ENCODE measurements around the gene ANKRD28.
"Not testable (repeated sequence)": the region's sequence is repeated elsewhere in the genome, so short reads cannot be mapped to it uniquely, and the experiment has no call there.

The ANKRD28 gene

GRCh38 chr3:15797642-15798303 lies at the start of gene ANKRD28:
Gene ANKRD28, minus strand, starts transcription at chr3:15797979. Its CDS starts 1,458 bp downstream, at chr3:15796521.
- DNase-seq: no peak

DNA sequence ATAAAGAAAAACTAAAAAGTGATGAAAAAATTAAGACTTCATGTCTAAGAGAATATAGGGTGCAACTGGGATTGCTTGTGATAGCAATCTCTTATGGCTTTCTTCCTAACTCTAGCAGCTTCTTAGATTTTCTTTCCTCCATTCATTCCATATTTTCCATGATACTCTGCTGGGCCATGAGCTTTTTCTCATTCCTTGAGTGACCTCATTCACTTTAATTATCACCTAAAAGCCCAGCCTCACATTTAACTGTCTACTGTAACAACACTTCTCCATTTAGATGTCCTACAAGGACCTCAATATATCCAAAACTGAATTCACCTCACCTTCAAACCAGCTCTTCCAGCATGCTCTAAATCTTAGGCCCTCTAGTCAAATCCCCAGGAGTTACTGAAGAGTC lies 49.5 kb upstream of the ANKRD28 start:
- DNase-seq: no peak

GRCh38 chr3:15846606-15847005 lies 48.8 kb upstream of the ANKRD28 start:
- no peak for DNase-seq

- DNase-seq: no peak
These were observed 47.7 kb upstream of the ANKRD28 start for GRCh38 chr3:15845475-15845874.

- no peak for DNase-seq
These were observed 47.1 kb upstream of the ANKRD28 start for GRCh38 chr3:15844889-15845288.

DNA sequence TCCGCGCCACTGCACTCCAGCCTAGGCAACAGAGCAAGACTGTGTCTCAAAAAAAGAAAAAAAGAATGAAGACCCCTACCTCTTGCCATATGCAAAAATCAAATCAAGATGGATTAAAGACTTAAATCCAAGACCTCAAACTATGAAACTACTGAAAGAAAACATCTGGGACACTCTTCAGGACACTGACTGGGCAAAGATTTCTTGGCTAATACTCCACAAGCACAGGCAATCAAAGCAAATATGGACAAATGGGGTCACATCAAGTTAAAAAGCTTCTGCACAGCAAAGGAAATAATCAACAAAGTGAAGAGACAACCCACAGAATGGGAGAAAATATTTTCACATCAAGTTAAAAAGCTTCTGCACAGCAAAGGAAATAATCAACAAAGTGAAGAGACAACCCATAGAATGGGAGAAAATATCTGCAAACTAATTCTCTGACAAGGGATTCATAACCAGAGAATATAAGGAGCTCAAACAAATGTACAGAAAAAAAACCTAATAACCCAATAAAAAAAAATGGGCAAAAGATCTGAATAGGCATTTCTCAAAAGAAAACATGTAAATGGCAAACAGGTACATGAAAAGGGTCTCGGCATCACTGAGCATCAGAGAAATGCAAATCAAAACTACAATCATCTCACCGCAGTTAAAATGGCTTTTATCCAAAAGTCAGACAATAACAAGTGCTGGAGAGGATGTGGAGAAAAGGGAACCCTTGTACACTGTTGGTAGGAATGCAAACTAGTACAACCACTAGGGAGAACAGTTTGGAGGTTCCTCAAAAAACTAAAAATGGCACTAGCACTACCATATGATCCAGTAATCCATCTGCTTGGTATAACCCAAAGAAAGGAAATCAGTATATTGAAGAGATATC lies 43.6 kb upstream of the ANKRD28 start:
- not testable (repeated sequence) for DNase-seq

DNA sequence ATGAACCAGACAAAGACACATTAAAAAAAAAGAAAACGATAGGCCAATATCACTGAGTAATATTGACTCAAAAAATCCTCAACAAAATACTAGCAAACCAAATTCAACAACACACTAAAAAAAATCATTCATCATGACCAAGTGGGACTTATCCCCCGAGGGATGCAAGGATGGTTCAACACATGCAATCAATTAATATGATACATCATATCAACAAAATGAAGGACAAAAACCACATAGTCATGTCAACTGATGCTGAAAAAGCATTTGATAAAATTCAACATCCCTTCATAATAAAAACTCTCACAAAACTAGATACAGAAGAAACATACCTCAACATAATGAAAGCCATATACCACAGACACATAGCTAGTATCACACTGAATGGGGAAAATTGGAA lies 41.8 kb upstream of the ANKRD28 start:
- no peak for DNase-seq

- DNase-seq: no peak
These were observed 34.1 kb upstream of the ANKRD28 start for GRCh38 chr3:15831927-15832326.

DNA sequence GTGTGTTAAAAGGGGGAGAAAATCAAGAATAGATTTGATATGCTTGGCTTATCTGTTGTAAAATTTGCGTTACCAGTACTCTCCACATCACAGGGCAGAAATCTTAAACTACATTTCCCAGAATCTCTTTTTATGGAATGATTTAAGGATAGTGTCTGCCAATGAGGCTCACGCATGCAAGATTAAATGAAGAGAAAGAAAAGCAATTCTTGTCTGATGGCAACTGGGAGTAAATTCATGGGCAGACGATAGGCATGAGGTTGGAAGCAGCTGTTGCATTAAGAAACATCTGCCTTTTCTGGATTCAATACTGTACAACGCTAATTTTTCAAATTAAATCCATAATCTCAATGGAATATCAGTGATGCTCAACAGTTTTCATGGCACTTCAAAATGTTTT lies 27.2 kb upstream of the ANKRD28 start:
- no peak for DNase-seq

DNA sequence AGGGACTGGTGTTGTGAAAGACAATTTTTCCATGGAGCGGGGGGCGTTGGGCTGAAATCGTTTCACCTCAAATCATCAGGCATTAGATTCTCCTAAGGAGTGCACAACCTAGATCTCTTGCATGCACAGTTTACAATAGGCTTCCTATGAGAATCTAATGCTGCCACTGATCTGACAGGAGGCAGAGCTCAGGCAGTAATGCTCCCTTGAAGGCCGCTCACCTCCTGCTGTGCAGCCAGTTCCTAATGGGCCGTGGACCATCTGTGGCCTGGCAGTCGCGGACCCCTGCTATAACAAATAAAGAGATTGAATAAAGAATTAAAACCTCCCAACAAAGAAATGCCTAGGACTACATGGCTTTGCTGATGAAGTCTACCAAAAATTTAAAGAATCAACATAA lies 25.3 kb upstream of the ANKRD28 start:
- no peak for DNase-seq

DNA sequence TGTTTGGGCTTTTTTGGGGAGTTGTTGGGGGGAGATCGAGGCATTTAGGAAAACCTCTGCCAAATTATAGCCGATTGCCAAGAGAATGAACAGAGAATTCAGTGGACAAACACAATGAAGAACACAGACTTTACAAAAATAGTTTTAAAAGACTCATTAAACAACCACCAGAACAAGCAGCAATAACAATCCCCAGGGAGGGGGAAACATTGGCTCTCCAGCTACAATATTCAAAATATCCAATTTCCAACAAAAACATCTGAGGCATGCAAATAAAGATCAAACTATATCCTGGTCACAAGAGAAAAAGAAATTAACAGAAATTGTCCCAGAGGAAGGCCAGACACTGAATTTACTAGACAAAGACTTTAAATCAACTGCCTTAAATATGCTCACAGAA lies 24.5 kb upstream of the ANKRD28 start:
- no peak for DNase-seq

DNA sequence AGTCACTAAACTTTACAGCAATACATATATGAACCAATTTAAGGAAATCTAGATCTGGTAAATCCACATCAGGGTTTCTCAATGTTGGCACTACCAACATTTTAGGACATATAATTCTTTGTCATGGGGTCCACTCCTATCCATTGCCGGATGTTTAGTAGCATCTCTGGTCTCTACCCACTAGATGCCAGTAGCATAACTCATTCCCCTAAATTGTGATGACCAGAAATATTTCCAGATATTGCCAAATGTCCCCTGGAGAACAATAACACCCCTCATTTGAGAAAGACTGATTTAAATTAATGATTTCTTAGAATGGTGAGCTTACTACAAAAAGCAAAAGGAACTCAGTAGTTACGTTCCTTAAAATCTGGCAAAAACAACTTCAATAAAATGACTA lies 23.1 kb upstream of the ANKRD28 start:
- DNase-seq: no peak

DNA sequence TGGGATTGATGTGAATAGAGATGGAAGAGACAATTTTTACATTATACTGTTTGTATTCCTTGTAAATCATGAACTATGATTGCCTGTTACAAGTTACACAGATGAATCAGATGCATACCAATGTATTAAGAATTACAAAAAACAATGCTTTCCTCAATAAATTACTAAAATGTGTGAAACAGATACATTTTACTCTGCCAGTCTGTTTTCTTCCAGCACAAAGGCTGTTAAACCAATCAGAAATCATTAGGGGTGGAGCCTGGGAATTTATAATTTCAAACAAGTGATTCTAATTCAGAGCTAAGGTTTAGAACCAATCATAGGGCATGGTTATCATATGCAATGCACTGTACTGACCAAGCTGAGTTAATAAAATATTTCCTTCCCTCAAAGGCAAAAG lies 21.8 kb upstream of the ANKRD28 start:
- no peak for DNase-seq

DNA sequence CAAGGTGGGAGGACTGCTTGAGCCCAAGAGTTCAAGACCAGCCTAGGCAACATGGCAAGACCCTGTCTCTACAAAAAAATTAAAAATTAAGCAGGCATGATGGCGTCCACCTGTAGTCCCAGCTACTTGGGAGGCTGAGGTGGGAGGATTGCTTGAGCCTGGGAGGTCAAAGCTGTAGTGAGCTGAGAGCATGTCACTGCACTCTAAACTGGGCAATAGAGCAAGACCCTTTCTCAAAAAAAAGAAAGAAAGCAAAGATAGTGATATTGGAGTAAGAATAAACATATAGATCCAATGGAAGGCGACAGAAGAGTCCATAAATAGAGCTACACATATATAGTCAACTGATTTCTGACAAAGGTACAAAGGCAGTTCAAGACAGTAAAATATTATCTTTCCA lies 21.3 kb upstream of the ANKRD28 start:
- DNase-seq: no peak

- DNase-seq: no peak
These were observed 17.9 kb upstream of the ANKRD28 start for GRCh38 chr3:15815696-15816095.

DNA sequence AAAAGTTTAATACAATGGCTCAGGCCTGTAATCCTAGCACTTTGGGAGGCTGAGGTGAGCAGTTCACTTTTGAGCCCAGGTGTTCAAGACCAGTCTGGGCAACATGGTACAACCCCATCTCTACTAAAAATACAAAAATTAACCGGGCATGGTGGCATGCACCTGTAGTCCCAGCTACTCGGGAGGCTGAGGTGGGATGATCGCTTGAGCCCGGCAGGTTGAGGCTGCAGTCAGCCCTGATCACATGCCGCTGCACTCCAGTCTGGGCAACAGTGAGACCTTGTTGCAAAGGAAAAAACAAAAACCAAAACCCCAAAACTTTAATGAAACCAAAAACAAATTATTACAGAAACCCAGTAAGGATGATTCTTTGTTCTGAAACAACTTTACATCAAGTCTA lies 15.3 kb upstream of the ANKRD28 start:
- not testable (repeated sequence) for DNase-seq

- DNase-seq: no peak
These were observed 14.4 kb upstream of the ANKRD28 start for GRCh38 chr3:15812183-15812582.

DNA sequence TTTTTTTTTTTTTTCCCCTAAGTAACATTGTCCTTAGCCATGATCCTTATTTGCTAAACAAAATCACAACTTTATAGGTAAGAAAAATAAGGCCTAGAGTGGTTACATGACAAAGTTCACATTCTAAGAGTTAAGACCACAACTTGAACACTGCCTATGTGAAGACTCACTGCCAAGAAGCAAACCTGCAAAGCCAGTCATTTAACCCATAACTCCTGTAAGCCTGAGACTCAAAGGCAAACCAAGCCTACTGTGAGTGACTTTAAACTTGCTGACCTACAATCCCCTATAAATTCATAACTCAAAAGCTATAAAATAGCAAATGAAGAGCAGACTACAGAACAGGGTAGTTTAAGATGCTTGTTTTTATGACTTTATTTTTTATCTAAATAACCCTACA lies 12.9 kb upstream of the ANKRD28 start:
- no peak for DNase-seq

DNA sequence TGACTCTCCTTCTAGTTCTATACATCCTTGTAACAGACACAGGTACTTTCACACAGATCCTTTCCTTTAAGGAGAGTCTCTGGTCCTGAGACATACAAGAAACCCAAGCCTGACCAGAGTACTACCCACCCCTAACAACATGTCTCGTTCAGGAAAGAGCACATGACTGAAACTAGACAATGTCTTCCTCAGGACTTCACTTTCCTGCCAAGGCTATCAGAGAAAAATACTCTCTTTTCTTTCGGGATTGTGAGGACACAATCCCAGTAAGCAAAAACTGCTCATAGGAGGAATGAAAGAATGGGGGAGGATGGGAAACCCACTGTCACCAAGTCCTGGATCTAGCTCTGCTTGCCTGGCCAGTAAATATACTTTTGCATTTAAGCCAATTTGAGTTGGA lies 11.5 kb upstream of the ANKRD28 start:
- no peak for DNase-seq

GRCh38 chr3:15808679-15809310 lies 11.0 kb upstream of the ANKRD28 start:
- DNase-seq: no peak

GRCh38 chr3:15805756-15806266 lies 8.0 kb upstream of the ANKRD28 start:
- no peak for DNase-seq

GRCh38 chr3:15804553-15805095 lies 6.8 kb upstream of the ANKRD28 start:
- no peak for DNase-seq

DNA sequence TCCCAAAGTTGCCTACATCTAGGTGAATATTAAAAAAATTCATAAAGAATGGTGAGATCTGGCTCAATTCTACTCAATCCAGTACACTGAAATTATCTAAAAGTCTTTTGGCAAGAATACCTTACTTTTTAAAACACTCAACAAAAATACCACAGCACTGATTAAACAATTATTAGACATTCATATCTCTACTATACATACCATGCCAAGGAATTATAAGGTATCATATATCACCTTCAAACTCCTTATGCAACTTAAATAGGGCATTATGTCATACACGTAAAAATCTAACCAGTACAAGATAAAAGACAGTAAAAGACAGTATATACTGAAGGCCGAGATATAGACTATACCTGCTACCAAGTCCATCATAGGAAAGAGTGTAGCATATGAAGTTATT lies 6.1 kb upstream of the ANKRD28 start:
- no peak for DNase-seq

Data from stimulated activated CD4-positive, alpha-beta T cell treated with anti-CD3 and anti-CD28 coated beads, Interleukin-2, amount 100 ng/mL, for 48 hours (primary cell).